Measurements from ENCODE around the gene MCOLN3.

GRCh38 chr1:85058311-85058710 is 10.0 kb upstream of the MCOLN3 start:
- TF ChIP-seq EZH2 (IDR thresholded peaks at IDR 0.05; ENCODE audit: low read length, unreplicated experiment) = no peak
- TF ChIP-seq CTCF (conservative IDR thresholded peaks at IDR 0.05; ENCODE audit: low read depth, low read length) = no peak

Measured in PC-3 (cell line).